Gastroesophageal sphincter (tissue), 4 donors: ENCODE data around the gene HNF4A. TPM values are rescaled to one million over a fixed set of nuclear protein-coding genes. Genes with fewer than 3 reads are reported as not detected.

ENCODE experiments used
- ATAC-seq: fragments of 150-250 bp; one replicate; pipeline ENCODE4 v1.9.1; 2016; ENCODE audit warnings: mild to moderate bottlenecking, moderate library complexity
- H3K27ac ChIP-seq, 4 donors: fragments of 200-600 bp; sonication (generic) in 3 of 4; 1 replicate in 3 of 4; 2 replicates in 1 of 4; pipeline ENCODE4 v1.5.1; 2016 to 2019
- H3K27me3 ChIP-seq: fragments of 200-600 bp; sonication (generic); one replicate; pipeline ENCODE4 v1.5.1; 2019
- H3K36me3 ChIP-seq, 2 donors: fragments of 200-600 bp; sonication (generic); one replicate each; pipeline ENCODE4 v1.5.1; 2019; ENCODE audit warnings: control low read depth in 1 of 2
- H3K4me1 ChIP-seq, 3 donors: fragments of 200-600 bp; sonication (generic); 1 replicate in 2 of 3; 2 replicates in 1 of 3; pipeline ENCODE4 v1.5.1; 2016 to 2019; ENCODE audit warnings: control low read depth in 2 of 3
- H3K4me3 ChIP-seq, 2 donors: fragments of 200-600 bp; sonication (generic); one replicate each; pipeline ENCODE4 v1.5.1; 2019; ENCODE audit warnings: mild to moderate bottlenecking in 1 of 2, moderate library complexity in 1 of 2
- H3K9me3 ChIP-seq, 3 donors: fragments of 200-600 bp; sonication (generic); one replicate each; pipeline ENCODE4 v1.5.1; 2017 to 2019; ENCODE audit warnings: control low read depth in 2 of 3
- CTCF ChIP-seq, 4 experiments: fragments of 200-600 bp in 2 of 4; fragments of 450-650 bp in 2 of 4; sonication (generic) in 1 of 4; IDR thresholded peaks; one replicate each; pipeline ENCODE4 v1.5.1; 2017 to 2019; ENCODE audit warnings: antibody characterized with exemption in 4 of 4, mild to moderate bottlenecking in 2 of 4, moderate library complexity in 2 of 4
- EP300 ChIP-seq: sonication (generic); formaldehyde crosslinking; IDR thresholded peaks from one replicate; pipeline ENCODE4 v1.6.1; 2017; ENCODE audit warnings: antibody characterized with exemption, mild to moderate bottlenecking
- POLR2A ChIP-seq, 2 donors: fragments of 450-650 bp; IDR thresholded peaks; one replicate each; pipeline ENCODE4 v1.6.1; 2017; ENCODE audit warnings: antibody characterized with exemption in 2 of 2, mild to moderate bottlenecking in 2 of 2, moderate library complexity in 1 of 2
- POLR2AphosphoS5 ChIP-seq: sonication (generic); formaldehyde crosslinking; IDR thresholded peaks from one replicate; pipeline ENCODE4 v1.6.1; 2017; ENCODE audit warnings: antibody characterized with exemption
- WGBS, 2 donors: methylation state at CpG; one replicate each; pipeline ENCODE4 v1.1.5; 2018; ENCODE audit warnings: low coverage in 1 of 2; 5-methylcytosine and 5-hydroxymethylcytosine counted together
- total RNA-seq, 4 donors: library from RNA; depleted of rRNA; stranded (reverse); fragments of >200 nt; gene quantifications; one replicate each; pipeline ENCODE4 v1.1.0, GENCODE V29; 2016

The HNF4A gene
- total RNA-seq, 4 donors from 2014 or later, result not detected

GRCh38 chr20:44400671-44400969 lies 45.1 kb downstream of the HNF4A start:
- ATAC-seq, result no peak
- 67 to 80% methylated on average over 1 to 5 of the region's 5 CpGs for WGBS, 2 donors
- no peaks in the 10 kb centered on the region for H3K4me1 ChIP-seq
- peaks cover 48% of the 10 kb centered on the region for H3K27me3 ChIP-seq
- H3K27ac ChIP-seq, result no peak overlapping the region
- TF ChIP-seq POLR2A (IDR thresholded peaks at IDR 0.05) (no peak), CTCF (IDR thresholded peaks at IDR 0.05) (no peak), EP300 (no peak), POLR2AphosphoS5 (no peak)
- H3K36me3 ChIP-seq, result no peaks in the 10 kb centered on the region
- no peak overlapping the region for H3K4me3 ChIP-seq
- no peaks in the 10 kb centered on the region for H3K9me3 ChIP-seq

- H3K9me3 ChIP-seq, result no peaks in the 10 kb centered on the region
- H3K27ac ChIP-seq, result no peak overlapping the region
- ATAC-seq, result no peak
These were observed 45.7 kb downstream of the HNF4A start for GRCh38 chr20:44400970-44401769.

GRCh38 chr20:44401770-44402390 lies 46.4 kb downstream of the HNF4A start:
- no peak overlapping the region for H3K4me3 ChIP-seq
- H3K9me3 ChIP-seq, result no peaks in the 10 kb centered on the region
- H3K4me1 ChIP-seq, result no peaks in the 10 kb centered on the region
- ATAC-seq, result no peak
- no peak for TF ChIP-seq POLR2A (IDR thresholded peaks at IDR 0.05)
- TF ChIP-seq POLR2AphosphoS5, result no peak
- no peak for TF ChIP-seq CTCF (IDR thresholded peaks at IDR 0.05)
- no peak for TF ChIP-seq EP300
- H3K36me3 ChIP-seq, result no peaks in the 10 kb centered on the region
- 79 to 83% methylated on average over 8 to 15 of the region's 17 CpGs for WGBS, 2 donors
- no peak overlapping the region for H3K27ac ChIP-seq
- peaks cover 39% of the 10 kb centered on the region for H3K27me3 ChIP-seq

More at GRCh38 chr20:44400970-44401769, 45.7 kb downstream of the HNF4A start:
- H3K27me3 ChIP-seq, result peaks cover 43% of the 10 kb centered on the region
- TF ChIP-seq POLR2A (IDR thresholded peaks at IDR 0.05), result no peak
- TF ChIP-seq POLR2AphosphoS5, result no peak
- no peak for TF ChIP-seq EP300
- no peak for TF ChIP-seq CTCF (IDR thresholded peaks at IDR 0.05)
- no peak overlapping the region for H3K4me3 ChIP-seq
- no peaks in the 10 kb centered on the region for H3K36me3 ChIP-seq
- WGBS, 2 donors, result 70 to 100% methylated on average over 3 to 8 of the region's 23 CpGs
- H3K4me1 ChIP-seq, result no peaks in the 10 kb centered on the region

- 69% methylated on average over 2 of the region's 18 CpGs; no CpG with 5 or more reads in 1 of the 2 donors for WGBS, 2 donors
- Histone ChIP-seq H3K36me3 (no peaks in the 10 kb centered on the region), H3K4me3 (no peak overlapping the region), H3K27me3 (peaks cover 39% of the 10 kb centered on the region), H3K9me3 (no peaks in the 10 kb centered on the region), H3K4me1 (no peaks in the 10 kb centered on the region), H3K27ac (no peak overlapping the region)
- no peak for ATAC-seq
- TF ChIP-seq POLR2AphosphoS5, result no peak
- TF ChIP-seq CTCF (IDR thresholded peaks at IDR 0.05), result no peak
- no peak for TF ChIP-seq POLR2A (IDR thresholded peaks at IDR 0.05)
- no peak for TF ChIP-seq EP300
These were observed 47.1 kb downstream of the HNF4A start for GRCh38 chr20:44402391-44403193.
